ENCODE measurements around the gene MYBPH. TPM values are rescaled to one million over a fixed set of nuclear protein-coding genes. Genes with fewer than 3 reads are reported as not detected.
A peak's percentile ranks its signal among the peaks of the same experiment; 100 is the strongest.

Gene MYBPH
- total and polyA plus RNA-seq, 12 donors, result 0.64 TPM; not detected in 11

- no peaks in the 10 kb centered on the region for H3K36me3 ChIP-seq (replicated peaks in 1 of 2)
- peak overlapping the region in 1 of 4 donors; percentile 35 for H3K4me3 ChIP-seq
- no peak for TF ChIP-seq CTCF (IDR thresholded peaks at IDR 0.05)
- TF ChIP-seq POLR2A (IDR thresholded peaks at IDR 0.05), result no peak
- peak in 1 of 7 donors; percentile 13 for DNase-seq
- H3K4me1 ChIP-seq (replicated peaks in 1 of 2), result peaks cover 14 to 28% of the 10 kb centered on the region in 2 donors
- no peak overlapping the region for H3K27ac ChIP-seq
- 25 to 33% (median 25%) methylated on average over 8 to 12 of the region's 12 CpGs for WGBS, 4 donors
- H3K27me3 ChIP-seq, result peaks cover 24% of the 10 kb centered on the region
- intact Hi-C loops (cut with DNase I), result no loop called here
- no peaks in the 10 kb centered on the region for H3K9me3 ChIP-seq (replicated peaks in 1 of 3)
These were observed 48.6 kb downstream of the MYBPH start for GRCh38 chr1:203126866-203127665.

- peaks cover 28% of the 10 kb centered on the region for H3K27me3 ChIP-seq
- intact Hi-C loops (cut with DNase I), result no loop called here
- H3K36me3 ChIP-seq (replicated peaks in 1 of 2), result no peaks in the 10 kb centered on the region
- peaks cover 14 to 28% of the 10 kb centered on the region in 2 donors for H3K4me1 ChIP-seq (replicated peaks in 1 of 2)
- H3K9me3 ChIP-seq (replicated peaks in 1 of 3), result no peaks in the 10 kb centered on the region
- 32 to 45% (median 44%) methylated on average over 7 to 8 of the region's 8 CpGs for WGBS, 4 donors
- no peak for TF ChIP-seq POLR2A (IDR thresholded peaks at IDR 0.05)
- TF ChIP-seq CTCF (IDR thresholded peaks at IDR 0.05), result peak in 5 of 6 experiments; percentile 17 to 41 (median 20)
- no peak overlapping the region for H3K4me3 ChIP-seq
- H3K27ac ChIP-seq, result no peak overlapping the region
- peak in 1 of 7 donors; percentile 44 for DNase-seq
These were observed 49.3 kb downstream of the MYBPH start for GRCh38 chr1:203126151-203126865.

- H3K36me3 ChIP-seq (replicated peaks in 1 of 2), result no peaks in the 10 kb centered on the region
- peaks cover 41% of the 10 kb centered on the region for H3K27me3 ChIP-seq
- H3K4me1 ChIP-seq (replicated peaks in 1 of 2), result peaks cover 14 to 28% of the 10 kb centered on the region in 2 donors
- no peak for TF ChIP-seq CTCF (IDR thresholded peaks at IDR 0.05)
- TF ChIP-seq POLR2A (IDR thresholded peaks at IDR 0.05), result no peak
- peak in 3 of 7 donors; percentile 21 to 37 (median 33) for DNase-seq
- no peak overlapping the region for H3K27ac ChIP-seq
- intact Hi-C loops (cut with DNase I), result no loop called here
- H3K9me3 ChIP-seq (replicated peaks in 1 of 3), result no peaks in the 10 kb centered on the region
- no peak overlapping the region for H3K4me3 ChIP-seq
- 43 to 56% (median 53%) methylated on average over 5 of the region's 5 CpGs for WGBS, 4 donors
These were observed 50.9 kb downstream of the MYBPH start for GRCh38 chr1:203124546-203125317.

GRCh38 chr1:203124011-203124410, 51.6 kb downstream of the MYBPH start:
- H3K36me3 ChIP-seq (replicated peaks in 1 of 2), result no peaks in the 10 kb centered on the region
- TF ChIP-seq CTCF (IDR thresholded peaks at IDR 0.05), result no peak
- no peak for TF ChIP-seq POLR2A (IDR thresholded peaks at IDR 0.05)
- H3K27me3 ChIP-seq, result peaks cover 48% of the 10 kb centered on the region
- H3K4me3 ChIP-seq, result no peak overlapping the region
- no peaks in the 10 kb centered on the region for H3K9me3 ChIP-seq (replicated peaks in 1 of 3)
- peaks cover 14 to 28% of the 10 kb centered on the region in 2 donors for H3K4me1 ChIP-seq (replicated peaks in 1 of 2)
- WGBS, 4 donors, result 30 to 37% (median 36%) methylated on average over 5 of the region's 5 CpGs
- intact Hi-C loops (cut with DNase I), result no loop called here
- H3K27ac ChIP-seq, result no peak overlapping the region
- peak in 1 of 7 donors; percentile 18 for DNase-seq

All from adrenal gland (tissue), 12 donors.